Endothelial cell of umbilical vein (primary cell): ENCODE measurements around the gene JPH2.

ENCODE experiments used
- CTCF ChIP-seq, 2 donors: IDR thresholded peaks; 1 replicate in 1 of 2; 2 replicates in 1 of 2; pipeline ENCODE4 v1.5.1; 2011; ENCODE audit warnings: low read length in 2 of 2, mild to moderate bottlenecking in 2 of 2, moderate library complexity in 2 of 2, control low read depth in 1 of 2, inconsistent platforms in 1 of 2, low read depth in 1 of 2; ENCODE audit not compliant: insufficient read depth in 1 of 2; ENCODE audit errors: extremely low read depth in 1 of 2
- EZH2 ChIP-seq: IDR thresholded peaks from 2 replicates; pipeline ENCODE4 v1.6.1; 2012; ENCODE audit warnings: borderline replicate concordance, low read depth, mild to moderate bottlenecking, moderate library complexity, low read length, inconsistent platforms; ENCODE audit not compliant: severe bottlenecking
- FOS ChIP-seq: IDR thresholded peaks from 2 replicates; pipeline ENCODE4 v1.6.1; 2011; ENCODE audit warnings: mild to moderate bottlenecking, low read length, moderate library complexity, borderline replicate concordance; ENCODE audit not compliant: insufficient read depth
- GATA2 ChIP-seq: IDR thresholded peaks from 2 replicates; pipeline ENCODE4 v1.7.0; 2011; ENCODE audit warnings: low read depth, mild to moderate bottlenecking, moderate library complexity, mixed read lengths, low read length; ENCODE audit not compliant: insufficient read length, insufficient read depth
- MAX ChIP-seq: IDR thresholded peaks from 2 replicates; pipeline ENCODE4 v1.6.1; 2011; ENCODE audit not compliant: insufficient read depth, insufficient read length
- MYC ChIP-seq: IDR thresholded peaks from one replicate; pipeline ENCODE4 v1.6.1; 2011; ENCODE audit warnings: mild to moderate bottlenecking, low read depth, low read length
- POLR2A ChIP-seq: IDR thresholded peaks from 2 replicates; pipeline ENCODE4 v1.6.1; 2012; ENCODE audit warnings: low read depth, mild to moderate bottlenecking, control low read depth, low read length
- POLR2AphosphoS5 ChIP-seq: IDR thresholded peaks from 2 replicates; pipeline ENCODE4 v1.6.1; 2012; ENCODE audit warnings: low read depth, mild to moderate bottlenecking, control low read depth, low read length, moderate library complexity; ENCODE audit not compliant: insufficient read depth

DNA sequence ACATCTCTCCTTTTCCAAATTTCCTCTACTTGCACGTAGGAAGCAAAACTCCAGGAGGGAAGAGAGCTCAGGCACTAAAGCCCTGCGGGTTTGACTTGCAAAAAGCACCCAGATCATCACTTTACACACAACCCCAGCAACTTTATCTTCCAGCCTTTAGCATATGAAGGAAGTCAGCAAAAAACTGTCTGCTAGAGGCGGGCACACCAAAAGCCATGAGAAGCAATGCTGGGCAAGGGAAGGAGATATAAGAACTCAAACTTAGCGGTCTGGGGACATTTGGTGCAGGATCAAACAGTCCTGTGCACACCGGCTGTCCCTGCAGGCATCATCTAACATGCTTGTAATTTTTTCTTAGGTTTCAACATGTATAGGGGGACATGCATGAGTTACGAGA lies 113.3 kb downstream of the JPH2 start:
- TF ChIP-seq CTCF (IDR thresholded peaks at IDR 0.05; ENCODE audit: extremely low read depth in 1 of 2, insufficient read depth in 1 of 2, low read depth in 1 of 2, low read length in 2 of 2) (no peak), POLR2AphosphoS5 (no peak), EZH2 (no peak), POLR2A (no peak), FOS (no peak), MAX (no peak), GATA2 (no peak), MYC (no peak)
